GM19023 (cell line): Measurements from ENCODE around the gene EPHA6.

Experiments
- ATAC-seq: cut with Tn5 transposase; IDR thresholded peaks from one replicate; pipeline ENCODE4 v1.9.1; 2021; ENCODE audit warnings: mild to moderate bottlenecking, moderate library complexity; ENCODE audit not compliant: unreplicated experiment

Gene EPHA6

GRCh38 chr3:97138914-97139541 lies 324.6 kb downstream of the EPHA6 start:
- ATAC-seq, result no peak

GRCh38 chr3:97148931-97149330 lies 334.5 kb downstream of the EPHA6 start:
- ATAC-seq, result no peak

GRCh38 chr3:97161169-97161568 lies 346.8 kb downstream of the EPHA6 start:
- ATAC-seq, result no peak

- no peak for ATAC-seq
Observed at GRCh38 chr3:97177242-97177641, 362.8 kb downstream of the EPHA6 start.

- no peak for ATAC-seq
Observed at GRCh38 chr3:97181704-97182103, 367.3 kb downstream of the EPHA6 start.

GRCh38 chr3:97187771-97188170 lies 373.4 kb downstream of the EPHA6 start:
- ATAC-seq, result no peak

- no peak for ATAC-seq
Observed at GRCh38 chr3:97189835-97190234, 375.4 kb downstream of the EPHA6 start.

- ATAC-seq, result no peak
Observed at GRCh38 chr3:97197083-97197482, 382.7 kb downstream of the EPHA6 start.

GRCh38 chr3:97197830-97198229 lies 383.4 kb downstream of the EPHA6 start:
- ATAC-seq, result no peak

GRCh38 chr3:97200387-97200786 lies 386.0 kb downstream of the EPHA6 start:
- ATAC-seq, result no peak

GRCh38 chr3:97201814-97202213 lies 387.4 kb downstream of the EPHA6 start:
- no peak for ATAC-seq

GRCh38 chr3:97228966-97229365 lies 414.6 kb downstream of the EPHA6 start:
- no peak for ATAC-seq

GRCh38 chr3:97230486-97230885 lies 416.1 kb downstream of the EPHA6 start:
- ATAC-seq, result no peak

- ATAC-seq, result no peak
Observed at GRCh38 chr3:97232393-97233034, 418.1 kb downstream of the EPHA6 start.

GRCh38 chr3:97235179-97235578 lies 420.8 kb downstream of the EPHA6 start:
- no peak for ATAC-seq

GRCh38 chr3:97235611-97236315 lies 421.4 kb downstream of the EPHA6 start:
- no peak for ATAC-seq

GRCh38 chr3:97241417-97241816 lies 427.0 kb downstream of the EPHA6 start:
- no peak for ATAC-seq

GRCh38 chr3:97245201-97245910 lies 431.0 kb downstream of the EPHA6 start:
- ATAC-seq, result no peak

GRCh38 chr3:97256060-97256459 lies 441.7 kb downstream of the EPHA6 start:
- ATAC-seq, result no peak

- ATAC-seq, result no peak
Observed at GRCh38 chr3:97257942-97258697, 443.7 kb downstream of the EPHA6 start.

GRCh38 chr3:97259263-97259662 lies 444.9 kb downstream of the EPHA6 start:
- ATAC-seq, result no peak
